Heart left ventricle (tissue), 16 donors: Measurements from ENCODE around the gene SSR1. TPM values are rescaled to one million over a fixed set of nuclear protein-coding genes. Genes with fewer than 3 reads are reported as not detected.
A peak's percentile ranks its signal among the peaks of the same experiment; 100 is the strongest.

Experiments used
- ATAC-seq, 4 donors: fragments of 200-7000 bp; cut with Tn5 transposase; one replicate each; pipeline ENCODE4 v1.9.1; 2020 to 2022; ENCODE audit warnings: moderate library complexity in 4 of 4, mild to moderate bottlenecking in 3 of 4, moderate number of reproducible peaks in 1 of 4
- DNase-seq, 5 donors: peaks; one replicate each; pipeline ENCODE4 v3.0.0-alpha.2; 2020
- H3K27ac ChIP-seq, 12 donors: fragments of 200-600 bp; sonication (generic) in 4 of 12; one replicate each; pipeline versions ENCODE4 v1.5.0 to v1.8.0; 2016 to 2022; ENCODE audit warnings: mild to moderate bottlenecking in 2 of 12
- H3K27me3 ChIP-seq, 9 donors: fragments of 200-600 bp; sonication (generic) in 2 of 9; one replicate each; pipeline versions ENCODE4 v1.5.1 to v1.8.0; 2016 to 2022; ENCODE audit warnings: mild to moderate bottlenecking in 3 of 9
- H3K36me3 ChIP-seq, 9 donors: fragments of 200-600 bp; sonication (generic) in 2 of 9; one replicate each; pipeline versions ENCODE4 v1.5.0 to v1.8.0; 2018 to 2022; ENCODE audit warnings: mild to moderate bottlenecking in 2 of 9
- H3K4me1 ChIP-seq, 12 donors: fragments of 200-600 bp; sonication (generic) in 4 of 12; one replicate each; pipeline versions ENCODE4 v1.5.0 to v1.8.0; 2016 to 2022; ENCODE audit warnings: mild to moderate bottlenecking in 3 of 12
- H3K4me3 ChIP-seq, 12 donors: fragments of 200-600 bp; sonication (generic) in 4 of 12; one replicate each; pipeline versions ENCODE4 v1.5.0 to v1.8.0; 2017 to 2022; ENCODE audit warnings: mild to moderate bottlenecking in 9 of 12, moderate library complexity in 4 of 12
- H3K9me3 ChIP-seq, 12 donors: fragments of 200-600 bp; sonication (generic) in 4 of 12; one replicate each; pipeline versions ENCODE4 v1.5.0 to v1.8.0; 2016 to 2022; ENCODE audit warnings: mild to moderate bottlenecking in 1 of 12
- POLR2A ChIP-seq, 2 donors: fragments of 450-650 bp; IDR thresholded peaks; one replicate each; pipeline ENCODE4 v1.6.1; 2017; ENCODE audit warnings: antibody characterized with exemption in 2 of 2, mild to moderate bottlenecking in 2 of 2, moderate library complexity in 2 of 2
- WGBS, 4 donors: extraction: QIAGEN DNeasy Blood & Tissue Kit in 2 of 4; methylation state at CpG; one replicate each; pipeline versions ENCODE4 v1.1.5 to v1.1.7; 2013 to 2018; 5-methylcytosine and 5-hydroxymethylcytosine counted together
- intact Hi-C, 10 donors: fragments of 100-400 bp; cut with DNase I; formaldehyde crosslinking; loops; one replicate each; pipeline versions ENCODE4 v1.11.1 to v1.14.2; 2022
- polyA plus RNA-seq, 2 donors: library from polyadenylated mRNA; stranded (reverse); fragments of 200-250 nt; gene quantifications; one replicate each; pipeline ENCODE4 v1.2.3, GENCODE V29; 2013
- total RNA-seq, 9 donors: library from RNA; depleted of rRNA in 2 of 9; stranded (reverse); fragments of >200 nt in 2 of 9; fragmentation: NEBNext Ultra II Directional in 3 of 9; extraction: Animal tissue kit (Norgen Biotek cat#: 25700) in 3 of 9; gene quantifications; one replicate each; pipeline versions ENCODE4 v1.1.0 to v1.2.4, GENCODE V29; 2016 to 2023
- TF ChIP-seq, protein P1 (sequence below), 12 donors: fragments of 200-600 bp; sonication (generic) in 4 of 12; IDR thresholded peaks; one replicate each; pipeline versions ENCODE4 v1.5.0 to v1.8.0; 2018 to 2022; ENCODE audit warnings: antibody characterized with exemption in 12 of 12, mild to moderate bottlenecking in 5 of 12
- donor health status: ischemic (EF 13 %, LVEDD 7.1; RV severe dilation, severe dysfunction).
- donor health status: healthy with polysubstance abuse.
- donor health status: DM: no; HTN: yes; CAD: no.
- donor health status: DM: no; HTN: no; CAD: no.
- donor health status: ischemic (EF 25% LVEDD 6.9; RV normal size, moderate dysfunction).
- donor health status: ischemic (EF 25% LVEDD 5.7; RV mildly dilated, moderate dysfunction).
- donor health status: healthy.
- donor health status: DM: yes; HTN: yes; CAD: no.
- donor health status: ischemic (EF 35%, LVEDD 5.7; RV mildly dilated, moderate dysfunction).
- donor health status: nonischemic (EF 11% LVEDD 7.7; RV severe dilation, severe dysfunction).
- donor health status: DM: yes; HTN: yes; CAD: no.
- donor health status: PGD.
- donor health status: ischemic (EF 29% LVEDD 5.4; RV normal size, mild dysfunction).
- donor health status: nonischemic (EF 23%, LVEDD 6.1; RV moderate dilation, normal function).

The SSR1 gene
- total and polyA plus RNA-seq, 11 donors = 8.6 to 106 (median 67.9) TPM

DNA sequence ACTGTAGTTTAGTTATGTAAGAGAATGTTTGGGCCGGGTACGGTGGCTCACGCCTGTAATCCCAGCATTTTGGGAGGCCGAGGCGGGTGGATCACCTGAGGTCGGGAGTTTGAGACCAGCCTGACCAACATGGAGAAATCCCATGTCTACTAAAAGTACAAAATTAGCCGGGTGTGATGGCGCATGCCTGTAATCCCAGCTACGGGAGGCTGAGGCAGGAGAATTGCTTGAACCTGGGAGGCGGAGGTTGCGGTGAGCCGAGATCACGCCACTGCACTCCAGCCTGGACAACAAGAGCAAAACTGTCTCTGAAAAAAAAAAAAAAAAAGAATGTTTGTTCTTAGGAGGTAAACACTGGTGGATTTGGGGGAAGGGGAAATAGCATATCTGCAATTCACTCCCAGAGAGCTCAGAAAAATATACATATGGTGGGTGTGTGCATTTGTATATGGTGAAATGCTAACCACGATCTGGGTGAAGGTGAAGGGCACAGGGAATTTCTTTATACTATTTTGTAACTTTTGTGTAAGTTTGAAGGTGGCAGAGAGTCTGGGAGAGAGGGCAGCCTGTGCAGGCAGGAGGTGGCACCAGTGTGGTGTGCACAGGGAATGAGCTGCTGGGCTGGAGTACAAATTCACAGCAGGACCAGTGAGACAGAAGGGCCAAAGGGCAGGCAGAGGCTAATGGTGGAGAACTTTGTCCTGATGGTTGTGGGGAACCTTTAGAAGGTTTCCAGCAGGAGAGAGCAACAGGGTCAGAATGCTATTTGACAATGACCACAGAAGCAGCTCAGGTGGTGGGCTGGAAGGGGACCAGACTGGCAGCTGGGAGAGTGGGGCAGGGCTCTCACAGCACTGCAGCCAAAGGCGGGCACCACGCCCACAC, 42.4 kb downstream of the SSR1 start:
- H3K27ac ChIP-seq = no peak overlapping the region
- H3K9me3 ChIP-seq = peaks cover 0 to 7% (median 0%) of the 10 kb centered on the region in 12 donors
- no peaks in the 10 kb centered on the region for H3K36me3 ChIP-seq
- no peak for DNase-seq
- no peak for ATAC-seq
- H3K4me1 ChIP-seq = peaks cover 0 to 17% (median 0%) of the 10 kb centered on the region in 12 donors
- no peak overlapping the region for H3K4me3 ChIP-seq
- intact Hi-C loops = no loop called here
- H3K27me3 ChIP-seq = no peaks in the 10 kb centered on the region
- 88 to 96% (median 90%) methylated on average over 16 of the region's 16 CpGs for WGBS, 4 donors
- TF ChIP-seq POLR2A (IDR thresholded peaks at IDR 0.05) = no peak
- TF ChIP-seq, protein P1, sequence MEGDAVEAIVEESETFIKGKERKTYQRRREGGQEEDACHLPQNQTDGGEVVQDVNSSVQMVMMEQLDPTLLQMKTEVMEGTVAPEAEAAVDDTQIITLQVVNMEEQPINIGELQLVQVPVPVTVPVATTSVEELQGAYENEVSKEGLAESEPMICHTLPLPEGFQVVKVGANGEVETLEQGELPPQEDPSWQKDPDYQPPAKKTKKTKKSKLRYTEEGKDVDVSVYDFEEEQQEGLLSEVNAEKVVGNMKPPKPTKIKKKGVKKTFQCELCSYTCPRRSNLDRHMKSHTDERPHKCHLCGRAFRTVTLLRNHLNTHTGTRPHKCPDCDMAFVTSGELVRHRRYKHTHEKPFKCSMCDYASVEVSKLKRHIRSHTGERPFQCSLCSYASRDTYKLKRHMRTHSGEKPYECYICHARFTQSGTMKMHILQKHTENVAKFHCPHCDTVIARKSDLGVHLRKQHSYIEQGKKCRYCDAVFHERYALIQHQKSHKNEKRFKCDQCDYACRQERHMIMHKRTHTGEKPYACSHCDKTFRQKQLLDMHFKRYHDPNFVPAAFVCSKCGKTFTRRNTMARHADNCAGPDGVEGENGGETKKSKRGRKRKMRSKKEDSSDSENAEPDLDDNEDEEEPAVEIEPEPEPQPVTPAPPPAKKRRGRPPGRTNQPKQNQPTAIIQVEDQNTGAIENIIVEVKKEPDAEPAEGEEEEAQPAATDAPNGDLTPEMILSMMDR (IDR thresholded peaks at IDR 0.05) = no peak

DNA sequence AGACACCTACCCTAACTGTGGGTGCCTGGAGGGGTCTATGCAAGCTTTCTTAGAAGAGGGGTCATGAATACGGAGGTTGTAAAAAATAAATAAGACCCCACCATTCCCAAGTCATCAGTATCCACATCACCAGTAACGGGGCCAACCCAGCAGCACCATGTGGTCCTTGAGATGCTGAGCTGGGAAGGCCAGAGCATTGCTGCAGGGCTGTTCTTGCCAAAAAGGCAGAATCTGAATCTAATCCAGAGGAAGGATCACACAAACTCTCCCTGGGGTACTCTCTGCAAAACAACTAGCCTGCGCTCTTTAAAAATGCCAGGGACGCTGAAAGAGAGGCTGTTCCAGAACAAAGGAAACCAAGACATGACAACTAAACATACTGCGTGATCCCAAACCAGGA, 43.2 kb downstream of the SSR1 start:
- no peak for ATAC-seq
- no peak for TF ChIP-seq POLR2A (IDR thresholded peaks at IDR 0.05)
- TF ChIP-seq, protein P1 (IDR thresholded peaks at IDR 0.05) = no peak
- DNase-seq = no peak
- Histone ChIP-seq H3K27ac (no peak overlapping the region), H3K4me3 (no peak overlapping the region), H3K27me3 (no peaks in the 10 kb centered on the region), H3K9me3 (peaks cover 0 to 7% (median 0%) of the 10 kb centered on the region in 12 donors), H3K36me3 (no peaks in the 10 kb centered on the region), H3K4me1 (peaks cover 0 to 17% (median 0%) of the 10 kb centered on the region in 12 donors)
- intact Hi-C loops = no loop called here
- WGBS, 4 donors = 69 to 85% (median 78%) methylated on average over 5 of the region's 5 CpGs

DNA sequence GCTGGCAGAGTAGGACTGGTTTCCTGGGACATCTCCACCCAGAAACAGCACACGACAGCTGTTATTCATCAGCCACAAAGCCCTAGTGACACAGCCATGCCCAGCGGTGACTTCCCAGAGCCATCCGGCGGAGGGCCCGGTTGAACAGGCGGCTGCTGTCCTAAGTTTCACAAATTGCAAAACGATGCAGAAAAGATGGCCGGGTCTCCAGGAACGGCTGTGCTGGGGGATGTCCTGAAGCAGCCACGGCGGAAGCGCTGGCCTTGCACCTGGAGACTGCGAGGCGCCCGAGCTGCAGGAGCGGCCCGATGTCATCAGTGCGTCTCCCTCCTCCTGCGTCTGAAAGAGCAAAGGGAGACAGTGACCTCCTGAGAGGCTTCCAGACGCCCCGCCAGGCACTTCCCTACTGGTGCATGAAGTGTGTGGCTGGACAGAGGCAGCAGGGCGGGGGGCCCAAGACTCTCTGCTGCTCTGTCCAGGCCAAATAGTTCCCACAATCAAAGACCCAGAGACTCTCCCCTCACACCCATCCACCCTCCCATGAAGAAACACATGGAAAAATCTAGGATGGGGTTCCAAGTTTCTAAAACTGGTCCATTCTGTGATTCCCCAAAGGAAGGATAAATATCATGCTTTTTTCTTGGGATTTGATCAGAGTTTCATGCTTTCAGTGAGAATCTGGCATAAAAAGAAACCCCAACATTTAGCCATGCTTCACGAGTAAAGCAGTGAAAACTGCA, 44.0 kb downstream of the SSR1 start:
- peaks cover 0 to 17% (median 0%) of the 10 kb centered on the region in 12 donors for H3K4me1 ChIP-seq
- intact Hi-C loops = no loop called here
- H3K4me3 ChIP-seq = no peak overlapping the region
- peaks cover 0 to 7% (median 0%) of the 10 kb centered on the region in 12 donors for H3K9me3 ChIP-seq
- no peak for TF ChIP-seq POLR2A (IDR thresholded peaks at IDR 0.05)
- TF ChIP-seq, protein P1 (IDR thresholded peaks at IDR 0.05) = no peak
- H3K27ac ChIP-seq = no peak overlapping the region
- no peak for ATAC-seq
- no peak for DNase-seq
- 87 to 92% (median 90%) methylated on average over 18 to 23 of the region's 23 CpGs for WGBS, 4 donors
- no peaks in the 10 kb centered on the region for H3K36me3 ChIP-seq
- H3K27me3 ChIP-seq = no peaks in the 10 kb centered on the region

DNA sequence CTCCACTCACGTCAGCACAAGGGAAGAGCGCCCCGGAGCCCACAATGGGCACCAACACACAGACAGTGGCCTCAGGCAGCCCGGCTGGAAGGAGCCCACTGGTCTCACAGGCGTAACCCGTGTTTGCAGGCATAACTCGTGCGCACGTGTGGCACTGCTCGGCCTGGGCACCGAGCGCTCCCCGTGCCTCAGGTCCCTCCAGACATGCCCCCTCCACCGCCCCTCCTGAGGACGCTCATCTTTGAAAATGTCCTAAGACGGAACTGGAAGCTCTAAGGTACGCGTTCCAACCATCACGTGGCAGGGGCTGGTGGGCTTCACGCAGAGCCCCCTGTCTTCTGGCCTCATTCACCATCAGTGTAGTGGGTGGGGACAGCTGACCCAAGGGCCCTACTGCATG, 44.6 kb downstream of the SSR1 start:
- DNase-seq (no peak), ATAC-seq (peak in 1 of 4 donors; percentile 21)
- no peak overlapping the region for H3K4me3 ChIP-seq
- TF ChIP-seq POLR2A (IDR thresholded peaks at IDR 0.05) = no peak
- TF ChIP-seq, protein P1 (IDR thresholded peaks at IDR 0.05) = no peak
- no peaks in the 10 kb centered on the region for H3K27me3 ChIP-seq
- 92 to 95% (median 93%) methylated on average over 20 of the region's 20 CpGs for WGBS, 4 donors
- H3K27ac ChIP-seq = no peak overlapping the region
- intact Hi-C loops = no loop called here
- peaks cover 0 to 7% (median 0%) of the 10 kb centered on the region in 12 donors for H3K9me3 ChIP-seq
- peaks cover 0 to 19% (median 0%) of the 10 kb centered on the region in 12 donors for H3K4me1 ChIP-seq
- H3K36me3 ChIP-seq = no peaks in the 10 kb centered on the region
